Measurements from ENCODE around the gene MOGAT2.
"Not testable (repeated sequence)": the region's sequence is repeated elsewhere in the genome, so short reads cannot be mapped to it uniquely, and the experiment has no call there.

The MOGAT2 gene

DNA sequence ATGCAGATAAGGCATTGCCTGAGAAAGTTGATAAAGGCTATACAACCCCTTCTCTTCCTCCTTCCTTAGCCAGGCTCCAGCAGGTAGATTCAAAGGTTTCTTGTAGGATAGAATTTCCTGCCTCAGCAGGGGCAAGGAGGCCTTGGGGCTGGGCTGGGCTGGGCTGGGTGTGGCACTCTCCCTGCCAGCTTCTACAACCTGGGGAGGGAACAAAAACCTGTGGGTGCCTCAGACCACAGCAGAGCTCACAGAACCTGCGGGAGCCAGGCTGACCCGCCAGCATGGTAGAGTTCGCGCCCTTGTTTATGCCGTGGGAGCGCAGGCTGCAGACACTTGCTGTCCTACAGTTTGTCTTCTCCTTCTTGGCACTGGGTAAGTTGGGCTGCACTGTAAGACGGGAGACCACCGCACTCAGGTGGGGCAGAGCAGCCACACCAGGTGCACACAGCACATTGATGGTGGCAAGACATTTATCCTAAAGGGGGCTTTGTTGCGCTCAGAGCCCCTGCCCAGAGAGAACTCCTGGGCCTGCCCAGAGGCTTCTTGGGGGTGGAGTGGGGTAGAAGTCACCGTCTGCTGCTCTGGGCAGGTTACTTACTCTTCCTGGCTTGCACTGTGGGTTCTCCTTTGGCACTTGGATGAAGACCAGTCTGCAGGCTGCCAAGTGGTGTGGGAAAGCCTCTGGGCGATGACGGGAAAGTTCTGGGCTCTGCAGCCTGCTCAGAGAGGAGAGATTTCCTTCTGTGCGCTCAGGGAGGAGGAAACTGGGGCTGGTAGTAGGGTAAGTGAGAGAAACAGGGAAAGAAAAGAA, at the start of gene MOGAT2:
Gene MOGAT2 (plus strand): TSS at position 231 of the 811 bp plus-strand sequence. CDS start 51 bp downstream, at position 282.
- no peak for DNase-seq

DNA sequence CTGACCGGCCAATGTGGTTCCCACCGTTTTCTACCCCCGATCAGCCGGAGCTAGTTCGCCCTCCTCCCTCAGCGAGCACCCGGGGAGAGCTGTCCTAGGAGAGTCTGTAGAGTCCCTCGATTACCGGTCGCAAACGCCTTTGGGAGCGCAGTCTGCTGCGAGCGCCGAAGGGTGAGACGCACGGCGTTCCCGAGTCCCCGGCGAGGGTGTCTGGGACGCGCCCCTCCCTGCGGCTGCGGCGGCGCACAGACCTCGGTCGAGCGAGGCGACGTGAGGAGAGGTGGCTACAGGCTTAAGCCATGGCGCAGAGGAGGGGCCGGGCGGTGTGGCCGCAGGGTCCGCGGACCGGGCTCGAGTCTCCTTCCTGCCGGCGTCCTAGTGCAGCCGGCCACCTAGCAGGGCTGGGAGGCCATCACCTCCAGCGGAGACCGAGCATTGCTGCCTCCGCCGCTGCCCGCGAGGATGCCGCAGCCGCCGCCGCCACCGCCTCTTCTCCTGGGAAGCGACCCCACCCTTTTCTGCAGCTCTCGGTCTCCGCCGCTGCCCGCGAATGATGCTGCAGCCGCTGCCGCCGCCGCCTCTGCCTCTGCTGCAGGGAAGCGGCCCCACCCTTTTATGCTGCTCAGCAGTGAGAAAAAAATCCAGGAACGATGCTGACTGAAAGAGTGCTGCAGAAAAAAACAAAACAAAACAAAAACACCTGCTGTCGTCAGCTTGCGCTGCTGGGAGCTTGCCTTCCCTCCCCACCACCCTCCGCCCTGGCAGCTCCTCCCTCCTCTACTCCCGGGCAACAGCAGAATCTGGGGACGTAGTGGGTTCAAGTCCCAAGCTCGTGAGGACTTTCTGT, 49.0 kb upstream of the MOGAT2 start, which contains the start of gene MAP6:
Gene MAP6 (minus strand): TSS at position 588 of the 847 bp plus-strand sequence. CDS start 669 bp downstream, outside the sequence.
- DNase-seq, result no peak

- no peak for DNase-seq
These were observed 43.6 kb upstream of the MOGAT2 start for GRCh38 chr11:75673977-75674582.

- DNase-seq, result no peak
These were observed 40.4 kb upstream of the MOGAT2 start for GRCh38 chr11:75677275-75677674.

GRCh38 chr11:75677909-75678308, 39.7 kb upstream of the MOGAT2 start:
- DNase-seq, result no peak

GRCh38 chr11:75678620-75679259, 38.9 kb upstream of the MOGAT2 start:
- no peak for DNase-seq

DNA sequence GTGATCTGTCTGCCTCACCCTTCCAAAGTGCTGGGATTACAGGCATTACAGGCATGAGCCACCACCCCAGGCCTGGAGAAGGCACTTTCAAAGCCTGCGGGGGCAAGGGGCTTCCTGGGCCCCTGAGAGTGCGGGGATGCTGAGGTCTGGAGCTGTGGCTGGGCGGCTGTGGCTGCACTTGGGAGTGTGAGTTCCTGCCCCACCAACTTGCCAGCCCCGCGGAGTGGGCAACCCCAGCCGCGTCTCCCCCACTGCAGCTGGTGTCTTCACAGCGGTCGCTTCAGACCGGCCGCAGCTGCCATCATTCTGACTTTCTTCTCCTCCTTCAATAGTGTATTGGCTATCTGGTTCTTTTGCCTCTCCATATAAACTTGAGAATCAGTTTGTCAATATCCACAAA, 38.1 kb upstream of the MOGAT2 start:
- no peak for DNase-seq

DNA sequence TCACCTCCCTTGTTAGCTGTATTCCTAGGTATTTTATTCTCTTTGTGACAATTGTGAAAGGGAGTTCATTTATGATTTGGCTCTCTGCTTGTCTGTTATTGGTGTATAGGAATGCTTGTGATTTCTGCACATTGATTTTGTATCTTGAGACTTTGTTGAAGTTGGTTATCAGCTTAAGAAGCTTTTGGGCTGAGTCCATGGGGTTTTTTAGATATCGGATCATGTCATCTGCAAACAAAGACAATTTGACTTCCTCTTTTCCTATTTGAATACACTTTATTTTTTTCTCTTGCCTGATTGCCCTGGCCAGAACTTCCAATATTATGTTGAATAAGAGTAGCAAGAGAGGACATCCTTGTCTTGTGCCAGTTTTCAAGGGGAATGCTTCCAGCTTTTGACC, 33.8 kb upstream of the MOGAT2 start:
- not testable (repeated sequence) for DNase-seq

DNA sequence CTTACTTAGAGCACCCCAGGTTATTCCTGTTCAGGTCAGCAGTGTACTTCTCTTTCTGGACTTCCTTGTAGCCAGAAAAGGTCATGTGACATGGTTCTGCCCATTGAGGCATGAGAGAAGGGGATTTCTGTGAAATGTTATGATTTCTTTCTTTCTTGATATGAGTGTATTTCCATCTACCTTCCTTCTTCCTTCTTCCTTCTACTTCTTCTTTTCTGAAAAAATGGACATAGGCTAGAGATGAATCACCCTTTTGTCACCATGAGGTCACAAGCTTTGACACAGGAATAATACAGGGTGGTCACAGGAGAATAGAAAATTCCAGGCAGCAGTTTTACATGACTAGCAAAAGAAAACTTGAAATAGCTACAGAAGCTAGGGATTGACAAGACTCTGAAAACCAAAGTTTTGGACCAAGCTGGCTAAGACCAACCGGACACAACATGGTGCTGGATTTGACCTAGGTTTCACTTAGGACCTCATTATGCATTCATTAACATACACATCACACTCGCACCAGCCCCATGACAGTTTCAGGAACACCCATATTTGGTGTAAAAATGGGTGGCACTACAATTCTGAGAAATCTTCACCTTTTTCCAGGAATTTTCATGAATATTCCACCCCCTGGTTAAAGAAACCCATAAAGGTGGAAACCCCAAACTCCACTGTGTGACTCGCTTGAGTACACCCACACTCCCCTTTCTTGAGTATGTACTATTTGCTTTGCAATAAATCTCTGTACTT, 27.6 kb upstream of the MOGAT2 start:
- DNase-seq, result no peak

DNA sequence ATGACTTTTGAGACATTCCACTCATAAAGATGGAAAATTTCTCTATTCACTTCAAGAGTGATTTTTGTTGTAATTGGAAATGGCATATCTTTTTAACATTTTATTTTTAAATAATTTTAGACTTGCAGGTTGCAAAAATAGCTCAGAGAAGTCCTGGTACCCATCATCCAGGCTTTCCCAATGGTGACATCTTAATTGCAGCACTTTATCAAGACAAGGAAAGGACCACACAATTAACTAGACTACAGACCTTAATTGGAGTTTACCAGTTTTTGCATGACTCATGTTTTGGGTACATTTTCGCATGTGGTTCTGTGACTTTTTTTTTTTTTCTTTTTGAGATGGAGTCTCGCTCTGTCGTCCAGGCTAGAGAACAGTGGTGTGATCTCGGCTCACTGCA, 25.8 kb upstream of the MOGAT2 start:
- no peak for DNase-seq

- no peak for DNase-seq
These were observed 19.6 kb upstream of the MOGAT2 start for GRCh38 chr11:75697906-75698581.

GRCh38 chr11:75700940-75701339, 16.7 kb upstream of the MOGAT2 start:
- no peak for DNase-seq

- no peak for DNase-seq
These were observed 13.9 kb upstream of the MOGAT2 start for GRCh38 chr11:75703695-75704237.

DNA sequence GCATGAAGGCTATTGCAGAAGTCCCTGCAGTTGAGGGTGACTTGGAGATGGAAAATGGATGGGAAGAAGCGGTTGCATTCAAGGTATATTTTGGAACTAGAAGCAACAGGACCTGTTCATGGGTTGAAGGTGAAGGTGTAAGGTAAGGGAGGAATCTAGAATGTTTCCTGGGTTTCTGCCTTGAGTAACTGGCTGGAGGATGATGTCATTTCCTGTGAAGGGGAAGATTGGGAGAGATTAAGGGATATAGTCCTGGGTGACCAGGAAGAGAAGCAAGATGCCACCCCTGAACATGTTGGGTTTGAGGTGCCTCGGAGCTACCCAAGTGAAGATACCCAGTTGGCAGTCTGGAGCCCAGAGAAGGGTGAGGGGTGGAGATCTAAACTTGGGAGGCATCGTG, 12.1 kb upstream of the MOGAT2 start:
- DNase-seq, result no peak

- DNase-seq, result peak; percentile 64
These were observed 11.3 kb upstream of the MOGAT2 start for GRCh38 chr11:75706260-75706729.

GRCh38 chr11:75714211-75714610, 3.4 kb upstream of the MOGAT2 start:
- DNase-seq, result no peak

GRCh38 chr11:75715688-75716087, 1.9 kb upstream of the MOGAT2 start:
- no peak for DNase-seq

- DNase-seq, result no peak
These were observed 979 bp upstream of the MOGAT2 start for GRCh38 chr11:75716659-75717058.

- no peak for DNase-seq
These were observed 1.0 kb downstream of the MOGAT2 start for GRCh38 chr11:75718419-75719339.

All from activated gamma-delta T cell treated with Interleukin-2 at 50 U/mL for 16 hours (primary cell).